Endothelial cell of umbilical vein (primary cell): ENCODE results near the gene PSMB7.

Experiments used
- EZH2 ChIP-seq: IDR thresholded peaks from 2 replicates; pipeline ENCODE4 v1.6.1; 2012; ENCODE audit warnings: borderline replicate concordance, low read depth, mild to moderate bottlenecking, moderate library complexity, low read length, inconsistent platforms; ENCODE audit not compliant: severe bottlenecking
- FOS ChIP-seq: IDR thresholded peaks from 2 replicates; pipeline ENCODE4 v1.6.1; 2011; ENCODE audit warnings: mild to moderate bottlenecking, low read length, moderate library complexity, borderline replicate concordance; ENCODE audit not compliant: insufficient read depth
- GATA2 ChIP-seq: IDR thresholded peaks from 2 replicates; pipeline ENCODE4 v1.7.0; 2011; ENCODE audit warnings: low read depth, mild to moderate bottlenecking, moderate library complexity, mixed read lengths, low read length; ENCODE audit not compliant: insufficient read length, insufficient read depth
- MYC ChIP-seq: IDR thresholded peaks from one replicate; pipeline ENCODE4 v1.6.1; 2011; ENCODE audit warnings: mild to moderate bottlenecking, low read depth, low read length
- POLR2A ChIP-seq: IDR thresholded peaks from 2 replicates; pipeline ENCODE4 v1.6.1; 2012; ENCODE audit warnings: low read depth, mild to moderate bottlenecking, control low read depth, low read length
- POLR2AphosphoS5 ChIP-seq: IDR thresholded peaks from 2 replicates; pipeline ENCODE4 v1.6.1; 2012; ENCODE audit warnings: low read depth, mild to moderate bottlenecking, control low read depth, low read length, moderate library complexity; ENCODE audit not compliant: insufficient read depth
- TF ChIP-seq, protein P1 (sequence below), 2 donors: IDR thresholded peaks; 1 replicate in 1 of 2; 2 replicates in 1 of 2; pipeline ENCODE4 v1.5.1; 2011; ENCODE audit warnings: low read length in 2 of 2, mild to moderate bottlenecking in 2 of 2, moderate library complexity in 2 of 2, control low read depth in 1 of 2, inconsistent platforms in 1 of 2, low read depth in 1 of 2; ENCODE audit not compliant: insufficient read depth in 1 of 2; ENCODE audit errors: extremely low read depth in 1 of 2
- TF ChIP-seq, protein P2 (sequence below): IDR thresholded peaks from 2 replicates; pipeline ENCODE4 v1.6.1; 2011; ENCODE audit not compliant: insufficient read depth, insufficient read length

- TF ChIP-seq, protein P1, sequence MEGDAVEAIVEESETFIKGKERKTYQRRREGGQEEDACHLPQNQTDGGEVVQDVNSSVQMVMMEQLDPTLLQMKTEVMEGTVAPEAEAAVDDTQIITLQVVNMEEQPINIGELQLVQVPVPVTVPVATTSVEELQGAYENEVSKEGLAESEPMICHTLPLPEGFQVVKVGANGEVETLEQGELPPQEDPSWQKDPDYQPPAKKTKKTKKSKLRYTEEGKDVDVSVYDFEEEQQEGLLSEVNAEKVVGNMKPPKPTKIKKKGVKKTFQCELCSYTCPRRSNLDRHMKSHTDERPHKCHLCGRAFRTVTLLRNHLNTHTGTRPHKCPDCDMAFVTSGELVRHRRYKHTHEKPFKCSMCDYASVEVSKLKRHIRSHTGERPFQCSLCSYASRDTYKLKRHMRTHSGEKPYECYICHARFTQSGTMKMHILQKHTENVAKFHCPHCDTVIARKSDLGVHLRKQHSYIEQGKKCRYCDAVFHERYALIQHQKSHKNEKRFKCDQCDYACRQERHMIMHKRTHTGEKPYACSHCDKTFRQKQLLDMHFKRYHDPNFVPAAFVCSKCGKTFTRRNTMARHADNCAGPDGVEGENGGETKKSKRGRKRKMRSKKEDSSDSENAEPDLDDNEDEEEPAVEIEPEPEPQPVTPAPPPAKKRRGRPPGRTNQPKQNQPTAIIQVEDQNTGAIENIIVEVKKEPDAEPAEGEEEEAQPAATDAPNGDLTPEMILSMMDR (IDR thresholded peaks at IDR 0.05; ENCODE audit: extremely low read depth in 1 of 2, insufficient read depth in 1 of 2, low read depth in 1 of 2, low read length in 2 of 2): no peak
- no peak for TF ChIP-seq EZH2
- no peak for TF ChIP-seq GATA2
- no peak for TF ChIP-seq POLR2A
- TF ChIP-seq MYC: no peak
- no peak for TF ChIP-seq POLR2AphosphoS5
- TF ChIP-seq, protein P2, sequence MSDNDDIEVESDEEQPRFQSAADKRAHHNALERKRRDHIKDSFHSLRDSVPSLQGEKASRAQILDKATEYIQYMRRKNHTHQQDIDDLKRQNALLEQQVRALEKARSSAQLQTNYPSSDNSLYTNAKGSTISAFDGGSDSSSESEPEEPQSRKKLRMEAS: no peak
- TF ChIP-seq FOS: no peak
Observed at GRCh38 chr9:124349675-124350493, 65.4 kb downstream of the PSMB7 start.
